Glutamatergic neuron (in vitro differentiated cells): ENCODE measurements around the gene CNOT9. TPM values are rescaled to one million over a fixed set of nuclear protein-coding genes. Genes with fewer than 3 reads are reported as not detected.

Experiments used
- DNase-seq: peaks from one replicate; pipeline ENCODE4 v3.0.0; 2022
- H3K27ac Mint-ChIP-seq: one replicate; pipeline ENCODE4 v1.8.0; 2020; ENCODE audit warnings: mild to moderate bottlenecking, mixed read lengths, inconsistent platforms; ENCODE audit not compliant: unreplicated experiment
- H3K27me3 Mint-ChIP-seq: one replicate; pipeline ENCODE4 v1.8.0; 2020; ENCODE audit warnings: mild to moderate bottlenecking, moderate library complexity, mixed read lengths, inconsistent platforms; ENCODE audit not compliant: unreplicated experiment
- H3K36me3 Mint-ChIP-seq: one replicate; pipeline ENCODE4 v1.8.0; 2020; ENCODE audit warnings: mild to moderate bottlenecking, mixed read lengths, inconsistent platforms; ENCODE audit not compliant: unreplicated experiment
- H3K4me1 Mint-ChIP-seq: one replicate; pipeline ENCODE4 v1.8.0; 2020; ENCODE audit warnings: mild to moderate bottlenecking, low read depth, mixed read lengths, inconsistent platforms; ENCODE audit not compliant: unreplicated experiment
- H3K4me3 Mint-ChIP-seq: one replicate; pipeline ENCODE4 v1.8.0; 2020; ENCODE audit warnings: mild to moderate bottlenecking, mixed read lengths, inconsistent platforms; ENCODE audit not compliant: unreplicated experiment
- H3K9me3 Mint-ChIP-seq: one replicate; pipeline ENCODE4 v1.8.0; 2020; ENCODE audit warnings: mild to moderate bottlenecking, moderate library complexity, mixed read lengths, inconsistent platforms; ENCODE audit not compliant: unreplicated experiment
- CTCF ChIP-seq: fragments of 200-600 bp; sonication (generic); IDR thresholded peaks from one replicate; pipeline ENCODE4 v1.5.0; 2021; ENCODE audit not compliant: partially characterized antibody, unreplicated experiment
- total RNA-seq: library from RNA; stranded (reverse); fragmentation: NEBNext Ultra II Directional; extraction: Animal tissue kit (Norgen Biotek cat#: 25700); gene quantifications from one replicate; pipeline ENCODE4 v1.2.1, GENCODE V29; 2021; ENCODE audit not compliant: unreplicated experiment

Gene CNOT9
- total RNA-seq, 1 donor from 2014 or later = 58.1 TPM

DNA sequence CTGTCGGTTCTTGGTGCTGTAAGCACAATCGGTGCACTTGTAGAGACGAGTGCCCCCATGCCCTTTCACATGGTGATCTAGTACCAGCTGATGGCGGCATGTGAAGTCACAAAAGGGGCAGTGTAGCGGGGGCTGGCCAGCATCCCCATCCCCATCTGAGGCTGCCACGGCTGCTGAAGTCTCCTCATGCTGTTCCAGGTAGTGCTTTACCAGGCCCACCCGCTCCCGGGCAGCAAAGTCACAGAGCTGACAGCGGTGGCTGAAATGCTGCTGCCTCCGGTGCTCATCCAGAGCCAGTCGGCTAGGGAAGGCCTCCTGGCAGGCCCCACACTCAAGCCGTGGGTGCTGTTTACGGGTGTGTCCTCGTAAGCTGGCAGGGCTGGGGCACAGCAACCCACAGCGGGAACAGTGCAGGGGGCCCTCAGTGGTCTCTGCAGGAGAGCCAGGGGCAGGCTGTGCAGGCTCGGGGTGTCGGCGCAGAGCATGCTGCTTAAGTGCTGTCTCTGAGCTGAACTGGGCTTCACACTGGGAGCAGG, 73.5 kb downstream of the CNOT9 start:
- Mint-ChIP-seq H3K36me3 (no peaks in the 10 kb centered on the region), H3K4me3 (no peak overlapping the region)

GRCh38 chr2:218642786-218643185, 74.1 kb downstream of the CNOT9 start:
- Mint-ChIP-seq H3K9me3 (no peaks in the 10 kb centered on the region), H3K4me3 (no peak overlapping the region), H3K36me3 (no peaks in the 10 kb centered on the region), H3K27ac (no peak overlapping the region), H3K4me1 (no peaks in the 10 kb centered on the region), H3K27me3 (no peaks in the 10 kb centered on the region)
- no peak for TF ChIP-seq CTCF
- no peak for DNase-seq

More for the DNA sequence above, 73.5 kb downstream of the CNOT9 start:
- TF ChIP-seq CTCF = no peak
- no peak for DNase-seq
- H3K4me1 Mint-ChIP-seq = no peaks in the 10 kb centered on the region
- H3K27me3 Mint-ChIP-seq = no peaks in the 10 kb centered on the region
- H3K9me3 Mint-ChIP-seq = no peaks in the 10 kb centered on the region
- no peak overlapping the region for H3K27ac Mint-ChIP-seq

- Mint-ChIP-seq H3K4me1 (no peaks in the 10 kb centered on the region), H3K27me3 (no peaks in the 10 kb centered on the region), H3K4me3 (no peak overlapping the region), H3K36me3 (no peaks in the 10 kb centered on the region), H3K27ac (no peak overlapping the region), H3K9me3 (no peaks in the 10 kb centered on the region)
- no peak for DNase-seq
- no peak for TF ChIP-seq CTCF
These were observed 75.2 kb downstream of the CNOT9 start for GRCh38 chr2:218643751-218644310.

DNA sequence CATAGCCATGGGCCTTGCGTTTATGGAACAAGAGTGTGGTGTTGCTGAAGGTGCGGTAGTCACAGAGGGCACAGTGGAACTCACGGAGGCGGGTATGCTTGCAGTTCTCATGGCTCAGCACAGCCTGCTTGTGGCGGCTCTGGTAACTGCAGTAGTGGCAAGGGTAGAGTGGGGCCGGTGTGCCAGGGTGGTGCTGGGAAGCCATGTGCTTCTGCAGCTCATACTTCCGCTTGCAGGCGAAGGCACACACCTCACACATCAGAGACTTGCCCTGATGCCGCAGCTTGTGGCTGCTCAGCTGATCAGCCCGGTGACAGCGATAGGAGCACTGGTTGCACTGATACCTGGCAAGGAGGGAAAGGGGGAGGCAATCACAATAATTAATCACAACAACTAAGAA, 76.1 kb downstream of the CNOT9 start:
- H3K36me3 Mint-ChIP-seq = no peaks in the 10 kb centered on the region
- H3K27ac Mint-ChIP-seq = no peak overlapping the region
- no peak overlapping the region for H3K4me3 Mint-ChIP-seq
- TF ChIP-seq CTCF = no peak
- no peak for DNase-seq
- H3K4me1 Mint-ChIP-seq = no peaks in the 10 kb centered on the region
- H3K9me3 Mint-ChIP-seq = no peaks in the 10 kb centered on the region
- no peaks in the 10 kb centered on the region for H3K27me3 Mint-ChIP-seq

DNA sequence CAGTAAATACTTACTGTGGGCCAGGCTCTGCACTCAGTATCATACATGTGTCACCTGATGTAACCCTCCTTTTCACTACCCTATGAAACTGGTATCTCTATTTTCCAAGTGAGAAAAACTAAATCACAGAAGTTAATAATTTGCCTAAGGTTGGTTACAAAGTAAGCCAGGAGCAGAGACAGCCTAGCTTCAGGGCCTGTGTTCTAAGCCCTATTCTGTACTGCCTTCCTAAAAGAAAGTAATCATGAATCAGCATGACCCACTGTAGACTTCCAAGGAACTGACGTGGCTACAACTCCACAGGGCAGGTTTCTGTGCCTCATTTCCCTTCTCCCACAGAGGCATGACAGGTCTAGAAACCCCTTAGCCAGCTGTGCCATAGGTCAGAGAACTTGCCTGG, 76.5 kb downstream of the CNOT9 start:
- no peak for DNase-seq
- Mint-ChIP-seq H3K9me3 (no peaks in the 10 kb centered on the region), H3K4me3 (no peak overlapping the region), H3K27ac (no peak overlapping the region), H3K27me3 (no peaks in the 10 kb centered on the region), H3K4me1 (no peaks in the 10 kb centered on the region), H3K36me3 (no peaks in the 10 kb centered on the region)
- TF ChIP-seq CTCF = no peak

Other genes with a start within 250 kb of the CNOT9 start
- gene CATIP, start 212.0 kb upstream of the CNOT9 start, total RNA-seq = not detected
- not detected for gene SLC11A1, start 186.6 kb upstream of the CNOT9 start, total RNA-seq
- gene CTDSP1, start 169.0 kb upstream of the CNOT9 start, total RNA-seq = 9.7 TPM
- gene VIL1, start 149.7 kb upstream of the CNOT9 start, total RNA-seq = not detected
- 12.7 TPM for gene USP37, start 488 bp upstream of the CNOT9 start, total RNA-seq
- 1.9 TPM for gene PLCD4, start 39.1 kb downstream of the CNOT9 start, total RNA-seq
- gene ZNF142, start 90.8 kb downstream of the CNOT9 start, total RNA-seq = 46.7 TPM
- 59.8 TPM for gene BCS1L, start 90.8 kb downstream of the CNOT9 start, total RNA-seq
- 34.6 TPM for gene RNF25, start 103.2 kb downstream of the CNOT9 start, total RNA-seq
- gene STK36, start 103.2 kb downstream of the CNOT9 start, total RNA-seq = 101 TPM
- gene TTLL4, start 142.0 kb downstream of the CNOT9 start, total RNA-seq = 27.9 TPM
- 0.98 TPM for gene CYP27A1, start 213.3 kb downstream of the CNOT9 start, total RNA-seq